H1 (cell line): ENCODE results near the gene SYPL1. TPM values are rescaled to one million over a fixed set of nuclear protein-coding genes. Genes with fewer than 3 reads are reported as not detected.

Experiments used
- CTCF ChIA-PET: fragments of 300-600 bp; sonication (Branson Sonifier 250); formaldehyde crosslinking; loops from one replicate; lab custom pipeline; 2021; ENCODE audit not compliant: partially characterized antibody; lab: Charles Lee
- POLR2A ChIA-PET: fragments of 300-600 bp; sonication (Branson Sonifier 250); formaldehyde crosslinking; loops from one replicate; lab custom pipeline; 2021; ENCODE audit warnings: inconsistent platforms; ENCODE audit not compliant: partially characterized antibody; lab: Charles Lee
- DNase-seq, 2 experiments: peaks; one replicate each; pipeline versions ENCODE4 v3.0.0 to v3.0.0-alpha.2; 2010 to 2022; ENCODE audit warnings: low spot score in 2 of 2, low read depth in 1 of 2, mixed read lengths in 1 of 2
- FAIRE-seq: peaks from 2 replicates; lab custom pipeline; 2011; peaks lifted over from hg19 to GRCh38; lab: Jason Lieb, UNC
- H2AFZ ChIP-seq: 2 replicates; pipeline ENCODE4 v1.8.1; 2012; ENCODE audit warnings: low read length, inconsistent platforms
- H2AK5ac ChIP-seq: 2 replicates; pipeline ENCODE4 v1.6.1; 2013; ENCODE audit warnings: low read depth, low read length
- H2BK120ac ChIP-seq: replicated peaks from 2 replicates; pipeline ENCODE3; 2013; ENCODE audit warnings: low read depth, low read length, inconsistent platforms
- H2BK12ac ChIP-seq: 2 replicates; pipeline ENCODE4 v1.6.1; 2013; ENCODE audit warnings: low read depth, low read length
- H2BK15ac ChIP-seq: 2 replicates; pipeline ENCODE4 v1.6.1; 2013; ENCODE audit warnings: low read length
- H2BK20ac ChIP-seq: 2 replicates; pipeline ENCODE4 v1.6.1; 2013; ENCODE audit warnings: low read length
- H2BK5ac ChIP-seq: 2 replicates; pipeline ENCODE4 v1.6.1; 2013; ENCODE audit warnings: low read depth, low read length
- H3K14ac ChIP-seq: 2 replicates; pipeline ENCODE4 v1.6.1; 2013; ENCODE audit warnings: inconsistent platforms; ENCODE audit not compliant: insufficient read length
- H3K18ac ChIP-seq: 2 replicates; pipeline ENCODE4 v1.6.1; 2013; ENCODE audit warnings: low read length; ENCODE audit errors: extremely low read depth
- H3K23ac ChIP-seq: 2 replicates; pipeline ENCODE4 v1.6.1; 2013; ENCODE audit warnings: inconsistent platforms; ENCODE audit not compliant: insufficient read length
- H3K23me2 ChIP-seq: 2 replicates; pipeline ENCODE4 v1.6.1; 2013; ENCODE audit warnings: low read depth, low read length
- H3K27ac ChIP-seq: 2 replicates; pipeline ENCODE4 v1.6.1; 2011; ENCODE audit warnings: low read depth, low read length, inconsistent platforms
- H3K27me3 ChIP-seq, 4 experiments: replicated peaks in 1 of 4; 1 replicate in 1 of 4; 2 replicates in 3 of 4; pipeline versions ENCODE4 v1.6.1 to v1.8.1; 2011 to 2013; ENCODE audit warnings: low read length in 3 of 4, mild to moderate bottlenecking in 3 of 4, inconsistent platforms in 2 of 4, mixed read lengths in 2 of 4, moderate library complexity in 1 of 4; ENCODE audit not compliant: control insufficient read depth in 3 of 4, insufficient read depth in 3 of 4; ENCODE audit errors: extremely low read depth in 1 of 4
- H3K36me3 ChIP-seq, 4 experiments: 2 replicates each; pipeline versions ENCODE4 v1.6.1 to v1.8.1; 2011 to 2013; ENCODE audit warnings: mild to moderate bottlenecking in 4 of 4, low read length in 3 of 4, moderate library complexity in 2 of 4, control low read depth in 1 of 4, inconsistent platforms in 1 of 4; ENCODE audit not compliant: insufficient read depth in 4 of 4, control insufficient read depth in 2 of 4
- H3K4ac ChIP-seq: replicated peaks from 2 replicates; pipeline ENCODE3; 2013; ENCODE audit warnings: low read length, low read depth, mixed read lengths, inconsistent platforms; ENCODE audit not compliant: insufficient read length
- H3K4me1 ChIP-seq, 4 experiments: replicated peaks in 1 of 4; 1 replicate in 1 of 4; 2 replicates in 3 of 4; pipeline versions ENCODE4 v1.6.1 to v1.8.1; 2011 to 2013; ENCODE audit warnings: low read length in 3 of 4, inconsistent platforms in 2 of 4, mixed read lengths in 1 of 4; ENCODE audit not compliant: insufficient read depth in 4 of 4, control insufficient read depth in 3 of 4
- H3K4me2 ChIP-seq, 2 experiments: 2 replicates each; pipeline versions ENCODE4 v1.6.1 to v1.8.1; 2011 to 2013; ENCODE audit warnings: low read depth in 2 of 2, low read length in 2 of 2, control low read depth in 1 of 2, inconsistent platforms in 1 of 2, mild to moderate bottlenecking in 1 of 2; ENCODE audit not compliant: insufficient read depth in 1 of 2
- H3K4me3 ChIP-seq, 4 experiments: fragments of 200-600, 300-600 bp in 1 of 4; sonication (generic), shearing (Covaris generic), sonication (Bioruptor Twin) in 1 of 4; 2 replicates each; pipeline versions ENCODE4 v1.5.1 to v1.8.1; 2011 to 2016; ENCODE audit warnings: low read length in 4 of 4, low read depth in 3 of 4, control low read depth in 2 of 4, inconsistent platforms in 2 of 4, mild to moderate bottlenecking in 2 of 4, mixed read lengths in 1 of 4, moderate library complexity in 1 of 4; ENCODE audit not compliant: insufficient read depth in 2 of 4; ENCODE audit errors: extremely low read depth in 1 of 4
- H3K56ac ChIP-seq: replicated peaks from 2 replicates; pipeline ENCODE3; 2013; ENCODE audit warnings: low read depth, mild to moderate bottlenecking, mixed read lengths, low read length, inconsistent platforms; ENCODE audit not compliant: insufficient read length
- H3K79me1 ChIP-seq: 2 replicates; pipeline ENCODE4 v1.6.1; 2013; ENCODE audit warnings: low read depth, low read length, control low read depth
- H3K79me2 ChIP-seq, 2 experiments: 2 replicates each; pipeline versions ENCODE4 v1.6.1 to v1.8.1; 2012 to 2013; ENCODE audit warnings: low read length in 2 of 2, mild to moderate bottlenecking in 2 of 2, inconsistent platforms in 1 of 2; ENCODE audit not compliant: insufficient read depth in 2 of 2, control insufficient read depth in 1 of 2
- H3K9ac ChIP-seq, 4 experiments: replicated peaks in 1 of 4; 1 replicate in 1 of 4; 2 replicates in 3 of 4; pipeline versions ENCODE4 v1.6.1 to v1.8.1; 2011 to 2013; ENCODE audit warnings: low read depth in 3 of 4, low read length in 3 of 4, control low read depth in 2 of 4, mild to moderate bottlenecking in 2 of 4, moderate library complexity in 2 of 4, inconsistent platforms in 1 of 4; ENCODE audit errors: extremely low read depth in 1 of 4
- H3K9me3 ChIP-seq, 2 experiments: 2 replicates each; pipeline versions ENCODE4 v1.6.1 to v1.8.1; 2012 to 2013; ENCODE audit warnings: mild to moderate bottlenecking in 2 of 2, moderate library complexity in 2 of 2, control low read depth in 1 of 2, inconsistent platforms in 1 of 2, low read depth in 1 of 2, low read length in 1 of 2, mixed read lengths in 1 of 2; ENCODE audit not compliant: insufficient read depth in 2 of 2
- H4K20me1 ChIP-seq, 2 experiments: replicated peaks in 1 of 2; 2 replicates each; pipeline versions ENCODE3 to v1.8.1; 2011 to 2013; ENCODE audit warnings: inconsistent platforms in 2 of 2, low read length in 2 of 2, mild to moderate bottlenecking in 1 of 2; ENCODE audit not compliant: insufficient read depth in 2 of 2, control insufficient read depth in 1 of 2
- H4K5ac ChIP-seq: 2 replicates; pipeline ENCODE4 v1.6.1; 2013; ENCODE audit warnings: low read length, low read depth, mixed read lengths, inconsistent platforms; ENCODE audit not compliant: insufficient read length
- H4K8ac ChIP-seq: 2 replicates; pipeline ENCODE4 v1.8.0; 2013; ENCODE audit warnings: mild to moderate bottlenecking, moderate library complexity, low read length, inconsistent platforms; ENCODE audit not compliant: insufficient read depth; ENCODE audit errors: extremely low read depth
- H4K91ac ChIP-seq: replicated peaks from 2 replicates; pipeline ENCODE3; 2013; ENCODE audit warnings: low read length, mixed read lengths, inconsistent platforms; ENCODE audit not compliant: insufficient read length
- CBX5 ChIP-seq: fragments of 300-800, 300-1000 bp; sonication (generic); IDR thresholded peaks from 2 replicates; pipeline ENCODE4 v1.7.1; 2016; ENCODE audit warnings: antibody characterized with exemption, low read length, low read depth
- EP300 ChIP-seq, 2 experiments: IDR thresholded peaks; 1 replicate in 1 of 2; 2 replicates in 1 of 2; pipeline ENCODE4 v1.6.1; 2011 to 2012; ENCODE audit warnings: low read depth in 2 of 2, low read length in 2 of 2, mild to moderate bottlenecking in 2 of 2, borderline replicate concordance in 1 of 2, inconsistent platforms in 1 of 2, moderate library complexity in 1 of 2
- SIX5 ChIP-seq: IDR thresholded peaks from 2 replicates; pipeline ENCODE4 v1.6.1; 2011; ENCODE audit warnings: mild to moderate bottlenecking, low read depth, low read length
- ZNF274 ChIP-seq: IDR thresholded peaks from 2 replicates; pipeline ENCODE4 v1.7.0; 2012; ENCODE audit warnings: low read length, borderline replicate concordance; ENCODE audit errors: extremely low read depth
- WGBS, 2 experiments: shearing (Covaris generic) in 1 of 2; methylation state at CpG; one replicate each; pipeline versions ENCODE4 v1.1.6 to v1.1.7; 2013 to 2015; ENCODE audit warnings: low lambda C conversion rate in 2 of 2, mixed read lengths in 2 of 2, inconsistent platforms in 1 of 2, low coverage in 1 of 2, missing lambda C conversion rate in 1 of 2; ENCODE audit not compliant: insufficient replicate concordance in 2 of 2, insufficient coverage in 1 of 2, insufficient read length in 1 of 2; ENCODE audit errors: extremely low coverage in 1 of 2, missing lambda C conversion rate in 1 of 2; 5-methylcytosine and 5-hydroxymethylcytosine counted together
- polyA plus RNA-seq, 7 experiments: library from polyadenylated mRNA; depleted of rRNA in 3 of 7; stranded (reverse) in 5 of 7; unstranded in 2 of 7; fragments of >200 nt in 5 of 7; fragments of 200-250 nt in 2 of 7; gene quantifications; 1 replicate in 5 of 7; 2 replicates in 1 of 7; 4 replicates in 1 of 7; pipeline versions ENCODE4 v1.2.1 to v1.2.3, GENCODE V29; 2011 to 2013; ENCODE audit warnings: missing spikeins in 2 of 7, mixed read lengths in 2 of 7
- total RNA-seq: library from RNA; stranded (reverse); fragmentation: NEBNext Ultra II Directional; extraction: Animal tissue kit (Norgen Biotek cat#: 25700); gene quantifications from 2 replicates; pipeline ENCODE4 v1.2.1, GENCODE V29; 2021

Gene SYPL1
- total and polyA plus RNA-seq, 2 of the 8 experiments (the other 6 are each of a cell fraction or from before 2014, with no cell fraction given): 44.9 to 57.7 TPM

DNA sequence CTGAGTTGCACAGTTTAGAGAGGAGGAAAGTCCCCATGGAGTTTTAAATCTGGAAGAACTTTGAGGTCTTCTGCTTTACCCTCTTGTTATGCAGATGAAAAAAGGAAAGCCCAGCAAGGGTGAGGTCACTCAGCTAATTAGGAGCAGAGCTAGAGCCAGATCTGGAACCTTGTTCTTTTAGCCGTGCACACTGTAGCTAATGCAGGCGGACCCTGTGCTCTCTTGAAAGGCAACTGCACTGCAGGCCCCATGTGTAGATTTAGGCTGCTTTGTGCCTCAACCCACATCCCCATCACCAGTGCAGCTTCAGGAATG is 63.4 kb downstream of the SYPL1 start:
- Histone ChIP-seq H3K79me2 (no peaks in the 10 kb centered on the region), H3K9ac (no peak overlapping the region), H2AFZ (no peak overlapping the region), H3K27ac (no peak overlapping the region), H2BK120ac (no peak overlapping the region), H3K14ac (no peak overlapping the region), H3K23ac (no peak overlapping the region), H3K56ac (no peak overlapping the region), H3K4me1 (0 out of 7 replicates have a peak, but pooled peaks cover 0 to 3% (median 0%) of the 10 kb centered on the region in 4 experiments), H2BK12ac (no peak overlapping the region), H2BK20ac (no peak overlapping the region), H4K8ac (no peak overlapping the region; the same call in 1 of the 2 replicates), H4K91ac (no peak overlapping the region), H3K18ac (no peak overlapping the region), H3K9me3 (no peaks in the 10 kb centered on the region), H3K4me3 (no peak overlapping the region), H4K5ac (no peak overlapping the region), H3K79me1 (no peaks in the 10 kb centered on the region), H2BK5ac (no peak overlapping the region), H3K27me3 (no peaks in the 10 kb centered on the region), H4K20me1 (no peaks in the 10 kb centered on the region), H3K23me2 (no peaks in the 10 kb centered on the region), H3K4ac (no peak overlapping the region), H2BK15ac (no peak overlapping the region), H3K4me2 (no peak overlapping the region), H2AK5ac (no peak overlapping the region), H3K36me3 (no peaks in the 10 kb centered on the region)
- FAIRE-seq: no peak
- DNase-seq: no peak
- ChIA-PET POLR2A (no interaction called here), CTCF (interaction anchor here (0.6 to 13.5 kb wide), 7 partner anchors 8 to 116 kb away, joined by 3 to 265 read pairs (median 4); no protein-coding TSS in a partner anchor)
- WGBS, 2 experiments: 95% methylated on average over 2 of the region's 2 CpGs; no CpG with 5 or more reads in 1 of the 2 experiments
- no peak for TF ChIP-seq SIX5
- no peak for TF ChIP-seq CBX5
- no peak for TF ChIP-seq EP300 (IDR thresholded peaks at IDR 0.05; ENCODE audit: borderline replicate concordance in 1 of 2, low read depth in 2 of 2, low read length in 2 of 2)
- no peak for TF ChIP-seq ZNF274
